ENCODE data around the gene ATG7.

The ATG7 gene

GRCh38 chr3:11304175-11304574, 32.0 kb downstream of the ATG7 start:
- Histone ChIP-seq H3K9me3 (replicated peaks; ENCODE audit: low read length) (no peaks in the 10 kb centered on the region), H3K4me1 (ENCODE audit: control insufficient read depth, insufficient read depth, low read length) (peaks cover 8% of the 10 kb centered on the region), H3K9ac (ENCODE audit: low read depth, low read length) (no peak overlapping the region), H3K4me2 (ENCODE audit: low read length) (no peak overlapping the region), H3K4me3 (ENCODE audit: low read length) (no peak overlapping the region), H3K27me3 (ENCODE audit: control insufficient read depth, insufficient read depth, low read length) (no peaks in the 10 kb centered on the region), H3K36me3 (ENCODE audit: insufficient read depth, low read length) (peaks cover 74% of the 10 kb centered on the region)

DNA sequence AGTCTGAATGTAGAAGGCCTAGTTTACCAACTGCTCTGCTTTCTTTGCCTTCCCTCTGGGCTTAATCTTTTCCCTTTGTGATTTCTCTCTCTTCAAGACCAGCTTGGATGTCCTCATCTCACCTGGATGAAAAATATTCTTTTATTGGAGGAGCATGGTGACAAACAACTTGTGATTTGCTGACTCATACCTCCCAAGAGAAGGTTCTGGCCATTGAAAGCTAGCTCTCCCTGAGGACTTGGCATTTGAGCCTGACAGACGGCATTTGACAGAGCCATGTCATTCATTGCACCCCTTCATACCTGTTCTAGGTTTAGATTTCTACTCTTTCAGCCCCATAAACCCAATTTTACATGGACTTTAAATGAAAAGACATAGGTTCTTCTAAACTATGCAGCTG, 33.3 kb downstream of the ATG7 start:
- Histone ChIP-seq H3K4me3 (ENCODE audit: low read length) (no peak overlapping the region), H3K9ac (ENCODE audit: low read depth, low read length) (no peak overlapping the region), H3K9me3 (replicated peaks; ENCODE audit: low read length) (no peaks in the 10 kb centered on the region), H3K36me3 (ENCODE audit: insufficient read depth, low read length) (peaks cover 69% of the 10 kb centered on the region), H3K4me1 (ENCODE audit: control insufficient read depth, insufficient read depth, low read length) (peaks cover 8% of the 10 kb centered on the region), H3K27me3 (ENCODE audit: control insufficient read depth, insufficient read depth, low read length) (no peaks in the 10 kb centered on the region), H3K4me2 (ENCODE audit: low read length) (no peak overlapping the region)

GRCh38 chr3:11306817-11307589, 34.8 kb downstream of the ATG7 start:
- H3K4me1 ChIP-seq (ENCODE audit: control insufficient read depth, insufficient read depth, low read length): peaks cover 8% of the 10 kb centered on the region
- H3K27me3 ChIP-seq (ENCODE audit: control insufficient read depth, insufficient read depth, low read length): no peaks in the 10 kb centered on the region
- peaks cover 72% of the 10 kb centered on the region for H3K36me3 ChIP-seq (ENCODE audit: insufficient read depth, low read length)
- no peak overlapping the region for H3K4me3 ChIP-seq (ENCODE audit: low read length)
- no peak overlapping the region for H3K9ac ChIP-seq (ENCODE audit: low read depth, low read length)
- no peaks in the 10 kb centered on the region for H3K9me3 ChIP-seq (replicated peaks; ENCODE audit: low read length)
- H3K4me2 ChIP-seq (ENCODE audit: low read length): no peak overlapping the region

DNA sequence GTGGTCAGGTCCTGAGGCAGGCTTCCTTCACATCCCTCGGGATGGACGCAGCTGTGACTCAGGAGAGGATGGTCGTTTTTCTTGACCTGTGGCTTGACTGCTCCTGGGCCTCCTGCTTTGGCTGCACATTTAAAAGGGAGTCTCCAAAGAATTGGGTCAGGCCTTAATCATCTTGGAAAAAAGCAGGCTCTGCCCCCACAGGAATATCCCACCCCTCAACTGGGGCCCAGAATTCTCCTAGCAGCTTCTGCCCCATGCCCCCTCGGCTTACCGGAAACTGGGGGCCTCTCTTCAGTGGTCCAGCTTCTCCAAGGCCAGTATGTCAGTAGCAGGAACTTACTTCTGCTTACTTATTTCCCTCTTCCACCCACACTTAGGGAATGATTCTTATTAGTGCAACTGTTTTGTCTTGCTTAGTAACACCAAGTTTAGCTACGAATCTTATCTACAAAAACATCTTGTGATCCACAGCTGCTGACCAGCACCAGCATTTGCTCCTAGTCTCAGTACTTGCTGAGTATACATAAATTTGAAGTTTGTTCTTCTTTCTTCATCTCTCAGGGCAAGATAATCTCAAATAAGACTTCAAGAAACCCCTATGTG, 35.7 kb downstream of the ATG7 start:
- H3K4me3 ChIP-seq (ENCODE audit: low read length): no peak overlapping the region
- peaks cover 74% of the 10 kb centered on the region for H3K36me3 ChIP-seq (ENCODE audit: insufficient read depth, low read length)
- H3K4me1 ChIP-seq (ENCODE audit: control insufficient read depth, insufficient read depth, low read length): peaks cover 8% of the 10 kb centered on the region
- H3K9me3 ChIP-seq (replicated peaks; ENCODE audit: low read length): no peaks in the 10 kb centered on the region
- H3K27me3 ChIP-seq (ENCODE audit: control insufficient read depth, insufficient read depth, low read length): no peaks in the 10 kb centered on the region
- H3K9ac ChIP-seq (ENCODE audit: low read depth, low read length): no peak overlapping the region
- H3K4me2 ChIP-seq (ENCODE audit: low read length): no peak overlapping the region

DNA sequence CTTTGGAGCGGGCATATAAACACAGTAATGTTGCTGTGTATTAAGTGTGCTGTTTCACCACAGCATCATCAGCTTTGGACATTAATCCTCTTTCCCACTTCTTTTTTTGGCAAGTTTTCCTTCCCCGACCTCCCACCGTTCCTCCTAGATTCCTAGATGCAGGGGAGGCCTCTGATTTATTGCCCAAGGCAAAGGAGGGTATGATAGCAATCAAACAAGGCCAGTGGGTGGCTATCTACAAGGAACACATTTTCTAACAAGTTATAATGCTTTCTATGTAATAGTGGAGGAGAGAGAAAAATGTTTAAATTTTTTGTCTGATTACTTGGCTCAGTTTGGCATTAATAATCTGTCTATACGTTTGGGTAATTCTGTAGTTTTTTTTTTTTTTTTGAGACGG, 38.1 kb downstream of the ATG7 start:
- Histone ChIP-seq H3K9ac (ENCODE audit: low read depth, low read length) (no peak overlapping the region), H3K4me2 (ENCODE audit: low read length) (no peak overlapping the region), H3K36me3 (ENCODE audit: insufficient read depth, low read length) (peaks cover 69% of the 10 kb centered on the region), H3K4me3 (ENCODE audit: low read length) (no peak overlapping the region), H3K4me1 (ENCODE audit: control insufficient read depth, insufficient read depth, low read length) (peaks cover 5% of the 10 kb centered on the region), H3K27me3 (ENCODE audit: control insufficient read depth, insufficient read depth, low read length) (no peaks in the 10 kb centered on the region), H3K9me3 (replicated peaks; ENCODE audit: low read length) (no peaks in the 10 kb centered on the region)

DNA sequence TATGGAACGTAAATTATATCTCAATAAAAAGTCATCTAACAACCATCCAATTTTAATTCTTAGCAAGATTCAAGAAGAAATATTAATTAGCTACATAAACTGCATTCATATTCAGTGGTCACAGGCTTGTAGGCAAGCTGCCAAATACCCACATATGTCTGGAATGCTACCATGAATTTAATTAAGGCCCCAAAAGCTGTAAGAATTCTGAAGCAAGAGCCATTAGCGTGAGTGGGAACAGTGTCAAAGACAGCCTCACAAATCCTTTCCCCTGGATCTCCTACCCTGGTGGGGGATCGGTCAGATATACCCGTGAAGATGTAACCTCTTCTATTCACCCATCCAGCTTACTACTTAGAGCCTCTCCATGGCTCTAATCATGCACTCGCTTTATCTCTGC, 40.0 kb downstream of the ATG7 start:
- Histone ChIP-seq H3K9me3 (replicated peaks; ENCODE audit: low read length) (no peaks in the 10 kb centered on the region), H3K9ac (ENCODE audit: low read depth, low read length) (no peak overlapping the region), H3K27me3 (ENCODE audit: control insufficient read depth, insufficient read depth, low read length) (no peaks in the 10 kb centered on the region), H3K36me3 (ENCODE audit: insufficient read depth, low read length) (peaks cover 70% of the 10 kb centered on the region), H3K4me1 (ENCODE audit: control insufficient read depth, insufficient read depth, low read length) (no peaks in the 10 kb centered on the region), H3K4me3 (ENCODE audit: low read length) (no peak overlapping the region), H3K4me2 (ENCODE audit: low read length) (no peak overlapping the region)

- Histone ChIP-seq H3K4me3 (ENCODE audit: low read length) (no peak overlapping the region), H3K27me3 (ENCODE audit: control insufficient read depth, insufficient read depth, low read length) (no peaks in the 10 kb centered on the region), H3K9me3 (replicated peaks; ENCODE audit: low read length) (no peaks in the 10 kb centered on the region), H3K36me3 (ENCODE audit: insufficient read depth, low read length) (peaks cover 72% of the 10 kb centered on the region), H3K9ac (ENCODE audit: low read depth, low read length) (no peak overlapping the region), H3K4me1 (ENCODE audit: control insufficient read depth, insufficient read depth, low read length) (no peaks in the 10 kb centered on the region), H3K4me2 (ENCODE audit: low read length) (no peak overlapping the region)
These were observed 45.1 kb downstream of the ATG7 start for GRCh38 chr3:11317300-11317699.

GRCh38 chr3:11322931-11323330, 50.7 kb downstream of the ATG7 start:
- H3K4me2 ChIP-seq (ENCODE audit: low read length): no peak overlapping the region
- no peaks in the 10 kb centered on the region for H3K9me3 ChIP-seq (replicated peaks; ENCODE audit: low read length)
- no peak overlapping the region for H3K4me3 ChIP-seq (ENCODE audit: low read length)
- H3K9ac ChIP-seq (ENCODE audit: low read depth, low read length): no peak overlapping the region
- H3K36me3 ChIP-seq (ENCODE audit: insufficient read depth, low read length): peaks cover 65% of the 10 kb centered on the region
- H3K4me1 ChIP-seq (ENCODE audit: control insufficient read depth, insufficient read depth, low read length): peaks cover 6% of the 10 kb centered on the region
- no peaks in the 10 kb centered on the region for H3K27me3 ChIP-seq (ENCODE audit: control insufficient read depth, insufficient read depth, low read length)

- H3K4me1 ChIP-seq (ENCODE audit: control insufficient read depth, insufficient read depth, low read length): peaks cover 6% of the 10 kb centered on the region
- no peak overlapping the region for H3K9ac ChIP-seq (ENCODE audit: low read depth, low read length)
- no peak overlapping the region for H3K4me3 ChIP-seq (ENCODE audit: low read length)
- H3K36me3 ChIP-seq (ENCODE audit: insufficient read depth, low read length): peaks cover 56% of the 10 kb centered on the region
- no peaks in the 10 kb centered on the region for H3K27me3 ChIP-seq (ENCODE audit: control insufficient read depth, insufficient read depth, low read length)
- no peaks in the 10 kb centered on the region for H3K9me3 ChIP-seq (replicated peaks; ENCODE audit: low read length)
- H3K4me2 ChIP-seq (ENCODE audit: low read length): no peak overlapping the region
These were observed 51.6 kb downstream of the ATG7 start for GRCh38 chr3:11323813-11324212.

DNA sequence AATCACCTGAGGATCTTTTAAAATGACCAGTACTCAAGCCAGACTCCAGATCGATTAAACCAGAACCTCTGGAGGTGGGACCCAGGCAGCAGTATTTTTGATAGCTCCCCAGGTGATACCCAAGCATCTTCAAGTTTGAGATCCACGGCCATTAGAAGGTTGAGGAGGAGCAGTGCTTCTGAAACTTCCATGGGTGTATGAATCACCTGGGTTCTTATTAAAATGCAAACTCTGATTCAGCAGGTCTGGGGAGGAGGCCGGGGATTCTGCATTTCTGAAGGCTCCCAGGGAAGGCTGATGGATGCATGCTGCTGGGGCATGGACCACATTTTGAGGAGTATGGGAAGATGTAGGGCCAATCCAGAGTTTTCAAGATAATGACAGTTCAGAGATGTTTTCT, 55.4 kb downstream of the ATG7 start:
- Histone ChIP-seq H3K27me3 (ENCODE audit: control insufficient read depth, insufficient read depth, low read length) (no peaks in the 10 kb centered on the region), H3K4me1 (ENCODE audit: control insufficient read depth, insufficient read depth, low read length) (peaks cover 18% of the 10 kb centered on the region), H3K36me3 (ENCODE audit: insufficient read depth, low read length) (peaks cover 29% of the 10 kb centered on the region), H3K4me3 (ENCODE audit: low read length) (no peak overlapping the region), H3K9me3 (replicated peaks; ENCODE audit: low read length) (no peaks in the 10 kb centered on the region), H3K9ac (ENCODE audit: low read depth, low read length) (no peak overlapping the region), H3K4me2 (ENCODE audit: low read length) (no peak overlapping the region)

DNA sequence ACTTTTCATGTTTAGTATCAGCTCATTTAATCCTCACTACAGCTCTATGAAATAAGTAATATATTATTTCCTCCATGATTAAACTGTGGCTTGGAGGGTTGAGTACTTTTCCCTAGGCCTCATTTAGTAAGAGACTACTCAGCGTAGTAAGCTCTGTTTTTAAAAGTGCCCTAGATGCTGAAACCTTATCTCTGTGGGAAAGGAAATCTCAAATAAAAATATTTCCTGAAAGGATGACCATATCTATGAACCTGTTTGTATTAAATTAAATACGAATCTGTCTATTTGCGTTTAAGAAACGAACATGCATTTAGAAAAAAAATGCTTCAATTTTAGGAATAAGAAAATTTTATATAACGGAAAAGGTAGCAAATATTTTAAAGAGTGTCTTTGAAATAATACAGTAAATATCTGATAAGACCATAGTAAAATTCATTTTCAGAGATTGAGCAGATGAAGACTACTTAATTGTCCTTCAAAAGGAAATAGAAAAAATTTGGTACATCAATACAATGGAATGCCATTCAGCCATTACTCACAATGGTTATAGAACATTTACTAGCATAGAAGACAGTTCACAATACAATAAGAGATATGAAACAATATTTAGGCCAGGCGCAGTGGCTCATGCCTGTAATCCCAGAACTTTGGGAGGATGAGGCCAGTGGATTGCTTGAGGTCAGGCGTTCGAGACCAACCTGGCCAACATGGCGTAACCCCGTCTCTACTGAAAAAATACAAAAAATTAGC, 56.2 kb downstream of the ATG7 start:
- Histone ChIP-seq H3K4me2 (ENCODE audit: low read length) (no peak overlapping the region), H3K36me3 (ENCODE audit: insufficient read depth, low read length) (peaks cover 33% of the 10 kb centered on the region), H3K9me3 (replicated peaks; ENCODE audit: low read length) (no peaks in the 10 kb centered on the region), H3K4me3 (ENCODE audit: low read length) (no peak overlapping the region), H3K4me1 (ENCODE audit: control insufficient read depth, insufficient read depth, low read length) (peaks cover 18% of the 10 kb centered on the region), H3K9ac (ENCODE audit: low read depth, low read length) (no peak overlapping the region), H3K27me3 (ENCODE audit: control insufficient read depth, insufficient read depth, low read length) (no peaks in the 10 kb centered on the region)
